OCI-LY1 (cell line): ENCODE measurements around the gene ABCC4.
"Not testable (repeated sequence)": the region's sequence is repeated elsewhere in the genome, so short reads cannot be mapped to it uniquely, and the experiment has no call there.

Experiments
- H2AFZ ChIP-seq: fragments of 200-600 bp; sonication (generic), shearing (Covaris generic); 2 replicates; pipeline ENCODE4 v1.6.0; 2014; ENCODE audit warnings: antibody characterized with exemption, mild to moderate bottlenecking, low read length
- H3F3A ChIP-seq: fragments of 200-600 bp; sonication (generic), shearing (Covaris generic); 2 replicates; pipeline ENCODE4 v1.6.0; 2014; ENCODE audit warnings: mild to moderate bottlenecking, antibody characterized with exemption, low read length, moderate library complexity; ENCODE audit not compliant: insufficient read depth
- H3K27ac ChIP-seq: fragments of 200-600 bp; sonication (generic); 2 replicates; pipeline ENCODE4 v1.5.1; 2014; ENCODE audit warnings: low read length, mixed run types, mild to moderate bottlenecking, low read depth; ENCODE audit not compliant: poor library complexity, severe bottlenecking
- H3K27me3 ChIP-seq: fragments of 200-600 bp; sonication (generic); 2 replicates; pipeline ENCODE4 v1.6.0; 2014; ENCODE audit warnings: antibody characterized with exemption, mild to moderate bottlenecking, low read length, moderate library complexity; ENCODE audit not compliant: insufficient read depth
- H3K36me3 ChIP-seq: fragments of 200-600 bp; sonication (generic); 2 replicates; pipeline ENCODE4 v1.6.1; 2014; ENCODE audit warnings: mild to moderate bottlenecking, antibody characterized with exemption, low read length, moderate library complexity, mixed read lengths; ENCODE audit not compliant: insufficient read depth
- H3K4me1 ChIP-seq: fragments of 200-600 bp; sonication (generic); 2 replicates; pipeline ENCODE4 v1.5.1; 2014; ENCODE audit warnings: mild to moderate bottlenecking, low read length, moderate library complexity; ENCODE audit not compliant: insufficient read depth, severe bottlenecking
- H3K4me2 ChIP-seq: fragments of 200-600 bp; sonication (generic), shearing (Covaris generic); 2 replicates; pipeline ENCODE4 v1.6.1; 2014; ENCODE audit warnings: low read length
- H3K4me3 ChIP-seq: fragments of 200-600 bp; sonication (generic); 2 replicates; pipeline ENCODE4 v1.5.1; 2014; ENCODE audit warnings: low read length, low read depth, mild to moderate bottlenecking, mixed read lengths; ENCODE audit not compliant: poor library complexity, severe bottlenecking
- H3K79me2 ChIP-seq: fragments of 200-600 bp; shearing (Covaris generic); 2 replicates; pipeline ENCODE4 v1.6.1; 2016; ENCODE audit warnings: mixed run types, low read length, mixed read lengths; ENCODE audit not compliant: insufficient read depth
- H3K9ac ChIP-seq: fragments of 200-600 bp; sonication (generic), shearing (Covaris generic); 2 replicates; pipeline ENCODE4 v1.6.1; 2014; ENCODE audit warnings: mild to moderate bottlenecking, low read length, mixed read lengths
- H3K9me2 ChIP-seq: fragments of 200-600 bp; sonication (generic), shearing (Covaris generic); 2 replicates; pipeline ENCODE4 v1.6.1; 2014; ENCODE audit warnings: low read depth, mild to moderate bottlenecking, low read length, mixed read lengths
- H3K9me3 ChIP-seq: fragments of 200-600 bp; shearing (Covaris generic); 2 replicates; pipeline ENCODE4 v1.6.1; 2014; ENCODE audit warnings: low read length, mixed read lengths
- H4K20me1 ChIP-seq: fragments of 200-600 bp; sonication (generic), shearing (Covaris generic); 2 replicates; pipeline ENCODE4 v1.6.0; 2016; ENCODE audit warnings: mild to moderate bottlenecking, low read length; ENCODE audit not compliant: insufficient read depth
- EZH2 ChIP-seq: fragments of 200-600 bp; sonication (generic), shearing (Covaris generic); IDR thresholded peaks from 2 replicates; pipeline ENCODE4 v1.8.0; 2017; ENCODE audit warnings: borderline replicate concordance, mixed run types, mild to moderate bottlenecking, antibody characterized with exemption, low read length, moderate library complexity, mixed read lengths
- TF ChIP-seq, protein P1 (sequence below): fragments of 200-600 bp; sonication (generic), shearing (Covaris generic); IDR thresholded peaks from 2 replicates; pipeline ENCODE4 v1.5.1; 2017; ENCODE audit warnings: mild to moderate bottlenecking, antibody characterized with exemption, low read length, moderate library complexity, mixed read lengths

ABCC4 gene

GRCh38 chr13:95276037-95276505 lies 25.2 kb downstream of the ABCC4 start:
- Histone ChIP-seq H3K4me1 (peaks cover 27% of the 10 kb centered on the region), H3K79me2 (peaks cover 19% of the 10 kb centered on the region), H3K27ac (no peak overlapping the region), H3K9ac (no peak overlapping the region), H3K36me3 (no peaks in the 10 kb centered on the region), H3K9me3 (no peaks in the 10 kb centered on the region), H3K27me3 (no peaks in the 10 kb centered on the region), H3K4me3 (no peak overlapping the region), H3F3A (no peaks in the 10 kb centered on the region), H4K20me1 (no peaks in the 10 kb centered on the region), H3K4me2 (no peak overlapping the region), H3K9me2 (no peaks in the 10 kb centered on the region), H2AFZ (no peak overlapping the region)
- TF ChIP-seq EZH2 = no peak
- TF ChIP-seq, protein P1, sequence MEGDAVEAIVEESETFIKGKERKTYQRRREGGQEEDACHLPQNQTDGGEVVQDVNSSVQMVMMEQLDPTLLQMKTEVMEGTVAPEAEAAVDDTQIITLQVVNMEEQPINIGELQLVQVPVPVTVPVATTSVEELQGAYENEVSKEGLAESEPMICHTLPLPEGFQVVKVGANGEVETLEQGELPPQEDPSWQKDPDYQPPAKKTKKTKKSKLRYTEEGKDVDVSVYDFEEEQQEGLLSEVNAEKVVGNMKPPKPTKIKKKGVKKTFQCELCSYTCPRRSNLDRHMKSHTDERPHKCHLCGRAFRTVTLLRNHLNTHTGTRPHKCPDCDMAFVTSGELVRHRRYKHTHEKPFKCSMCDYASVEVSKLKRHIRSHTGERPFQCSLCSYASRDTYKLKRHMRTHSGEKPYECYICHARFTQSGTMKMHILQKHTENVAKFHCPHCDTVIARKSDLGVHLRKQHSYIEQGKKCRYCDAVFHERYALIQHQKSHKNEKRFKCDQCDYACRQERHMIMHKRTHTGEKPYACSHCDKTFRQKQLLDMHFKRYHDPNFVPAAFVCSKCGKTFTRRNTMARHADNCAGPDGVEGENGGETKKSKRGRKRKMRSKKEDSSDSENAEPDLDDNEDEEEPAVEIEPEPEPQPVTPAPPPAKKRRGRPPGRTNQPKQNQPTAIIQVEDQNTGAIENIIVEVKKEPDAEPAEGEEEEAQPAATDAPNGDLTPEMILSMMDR = no peak

- H3K9me2 ChIP-seq = no peaks in the 10 kb centered on the region
- peaks cover 16% of the 10 kb centered on the region for H3K79me2 ChIP-seq
- no peaks in the 10 kb centered on the region for H3F3A ChIP-seq
- no peaks in the 10 kb centered on the region for H3K27me3 ChIP-seq
- H3K4me2 ChIP-seq = no peak overlapping the region
- H3K9ac ChIP-seq = no peak overlapping the region
- no peaks in the 10 kb centered on the region for H3K9me3 ChIP-seq
- no peak overlapping the region for H2AFZ ChIP-seq
- H4K20me1 ChIP-seq = no peaks in the 10 kb centered on the region
- no peak overlapping the region for H3K4me3 ChIP-seq
- no peaks in the 10 kb centered on the region for H3K36me3 ChIP-seq
- H3K4me1 ChIP-seq = peaks cover 26% of the 10 kb centered on the region
- no peak for TF ChIP-seq EZH2
- TF ChIP-seq, protein P1 = no peak
- H3K27ac ChIP-seq = no peak overlapping the region
Measured at GRCh38 chr13:95275322-95276036, 25.8 kb downstream of the ABCC4 start.

- H3K9ac ChIP-seq, H3K36me3 ChIP-seq, H3K9me2 ChIP-seq, H3K27me3 ChIP-seq, H3K79me2 ChIP-seq, H4K20me1 ChIP-seq, H2AFZ ChIP-seq, H3K4me2 ChIP-seq, H3K27ac ChIP-seq, H3F3A ChIP-seq, H3K4me3 ChIP-seq, H3K9me3 ChIP-seq: not testable (repeated sequence)
- peaks cover 11% of the 10 kb centered on the region for H3K4me1 ChIP-seq
Measured at GRCh38 chr13:95273592-95274132, 27.6 kb downstream of the ABCC4 start.

- H3K36me3 ChIP-seq = peaks cover 12% of the 10 kb centered on the region
- H3K9ac ChIP-seq, H3K4me3 ChIP-seq, H3K79me2 ChIP-seq, H3K4me2 ChIP-seq, H3K9me2 ChIP-seq, H3F3A ChIP-seq, H3K27ac ChIP-seq, H4K20me1 ChIP-seq, H3K4me1 ChIP-seq, H2AFZ ChIP-seq, H3K27me3 ChIP-seq, H3K9me3 ChIP-seq: not testable (repeated sequence)
Measured at GRCh38 chr13:95272076-95272475, 29.2 kb downstream of the ABCC4 start.
